ENCODE results near the gene OTUB2. TPM values are rescaled to one million over a fixed set of nuclear protein-coding genes. Genes with fewer than 3 reads are reported as not detected.

OTUB2 gene
- total and polyA plus RNA-seq, 2 of the 8 experiments (the other 6 are each of a cell fraction or from before 2014, with no cell fraction given), result 2.2 to 4.2 TPM

DNA sequence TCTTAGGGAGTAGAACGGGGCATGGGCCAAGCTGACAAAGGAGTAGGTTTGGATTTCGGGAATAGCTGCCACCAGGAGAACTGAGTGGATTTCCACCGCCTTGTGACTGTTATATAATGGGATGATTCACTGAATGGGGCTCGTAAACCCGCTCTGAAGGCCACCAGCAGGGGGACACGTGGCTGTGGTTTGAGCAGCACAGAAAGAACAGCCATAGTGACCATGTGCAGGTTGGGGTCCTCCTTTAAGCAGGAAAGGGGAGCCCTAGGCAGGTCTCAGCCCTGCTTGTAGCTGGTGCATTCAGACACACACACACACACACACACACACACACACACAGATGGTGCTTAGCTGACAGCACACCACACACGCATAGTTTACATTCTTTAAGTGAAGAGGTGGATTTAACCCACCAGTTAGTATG, 41.1 kb upstream of the OTUB2 start:
- Histone ChIP-seq H3K14ac (ENCODE audit: insufficient read length) (no peak overlapping the region), H2BK120ac (replicated peaks; ENCODE audit: low read depth, low read length) (no peak overlapping the region), H2BK5ac (ENCODE audit: low read depth, low read length) (peak overlapping the region; percentile 66; the same call in 1 of the 2 replicates), H2BK15ac (ENCODE audit: low read length) (no peak overlapping the region), H3K4me2 (ENCODE audit: insufficient read depth in 1 of 2, low read depth in 2 of 2, low read length in 2 of 2) (no peak overlapping the region), H3K79me2 (ENCODE audit: control insufficient read depth in 1 of 2, insufficient read depth in 2 of 2, low read length in 2 of 2) (no peaks in the 10 kb centered on the region), H2BK20ac (ENCODE audit: low read length) (peak overlapping the region; percentile 61; the same call in 1 of the 2 replicates), H3K23me2 (ENCODE audit: low read depth, low read length) (peaks cover 3% of the 10 kb centered on the region; the same call in 1 of the 2 replicates), H3K36me3 (ENCODE audit: control insufficient read depth in 2 of 4, insufficient read depth in 4 of 4, low read length in 3 of 4) (no peaks in the 10 kb centered on the region), H2BK12ac (ENCODE audit: low read depth, low read length) (peak overlapping the region; percentile 80; the same call in 1 of the 2 replicates), H3K18ac (ENCODE audit: extremely low read depth, low read length) (no peak overlapping the region; the same call in 1 of the 2 replicates), H3K23ac (ENCODE audit: insufficient read length) (no peak overlapping the region), H3K56ac (replicated peaks; ENCODE audit: insufficient read length, low read depth, low read length) (no peak overlapping the region), H4K5ac (ENCODE audit: insufficient read length, low read depth, low read length) (no peak overlapping the region), H2AFZ (ENCODE audit: low read length) (0 out of 2 replicates have a peak overlapping the region, but pooled peaks have one; percentile 70), H4K20me1 (replicated peaks in 1 of 2; ENCODE audit: control insufficient read depth in 1 of 2, insufficient read depth in 2 of 2, low read length in 2 of 2) (no peaks in the 10 kb centered on the region), H2AK5ac (ENCODE audit: low read depth, low read length) (peak overlapping the region; percentile 39; the same call in 1 of the 2 replicates), H3K79me1 (ENCODE audit: low read depth, low read length) (no peaks in the 10 kb centered on the region), H3K4me1 (replicated peaks in 1 of 4; ENCODE audit: control insufficient read depth in 3 of 4, insufficient read depth in 4 of 4, low read length in 3 of 4) (peaks cover 0 to 14% (median 8%) of the 10 kb centered on the region in 4 experiments; a peak in 4 of 7 replicates), H3K27ac (ENCODE audit: low read depth, low read length) (no peak overlapping the region), H3K27me3 (replicated peaks in 1 of 4; ENCODE audit: control insufficient read depth in 3 of 4, extremely low read depth in 1 of 4, insufficient read depth in 3 of 4, low read length in 3 of 4) (no peaks in the 10 kb centered on the region; a peak in 1 of 7 replicates), H4K91ac (replicated peaks; ENCODE audit: insufficient read length, low read length) (peak overlapping the region; percentile 72), H3K9me3 (ENCODE audit: insufficient read depth in 2 of 2, low read depth in 1 of 2, low read length in 1 of 2) (no peaks in the 10 kb centered on the region), H3K9ac (replicated peaks in 1 of 4; ENCODE audit: extremely low read depth in 1 of 4, low read depth in 3 of 4, low read length in 3 of 4) (no peak overlapping the region), H4K8ac (ENCODE audit: extremely low read depth, insufficient read depth, low read length) (0 out of 2 replicates have a peak overlapping the region, but pooled peaks have one; percentile 5), H3K4ac (replicated peaks; ENCODE audit: insufficient read length, low read depth, low read length) (no peak overlapping the region), H3K4me3 (ENCODE audit: extremely low read depth in 1 of 4, insufficient read depth in 2 of 4, low read depth in 3 of 4, low read length in 4 of 4) (no peak overlapping the region)
- WGBS, 2 experiments (ENCODE audit: extremely low coverage in 1 of 2, insufficient coverage in 1 of 2, insufficient read length in 1 of 2, insufficient replicate concordance in 2 of 2, low coverage in 1 of 2, low lambda C conversion rate in 2 of 2, missing lambda C conversion rate in 1 of 2), result 62% methylated on average over 7 of the region's 7 CpGs; no CpG with 5 or more reads in 1 of the 2 experiments
- CTCF ChIA-PET (ENCODE audit: partially characterized antibody), result interaction anchor here (0.5 to 7.6 kb wide), 20 partner anchors 7 to 1683 kb away, joined by 3 to 108 read pairs (median 4); partner anchors contain the start of genes ASB2, CCDC197 and OTUB2
- TF ChIP-seq, protein P1, sequence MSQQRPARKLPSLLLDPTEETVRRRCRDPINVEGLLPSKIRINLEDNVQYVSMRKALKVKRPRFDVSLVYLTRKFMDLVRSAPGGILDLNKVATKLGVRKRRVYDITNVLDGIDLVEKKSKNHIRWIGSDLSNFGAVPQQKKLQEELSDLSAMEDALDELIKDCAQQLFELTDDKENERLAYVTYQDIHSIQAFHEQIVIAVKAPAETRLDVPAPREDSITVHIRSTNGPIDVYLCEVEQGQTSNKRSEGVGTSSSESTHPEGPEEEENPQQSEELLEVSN (IDR thresholded peaks at IDR 0.05), result peak; percentile 67
- TF ChIP-seq, protein P2, sequence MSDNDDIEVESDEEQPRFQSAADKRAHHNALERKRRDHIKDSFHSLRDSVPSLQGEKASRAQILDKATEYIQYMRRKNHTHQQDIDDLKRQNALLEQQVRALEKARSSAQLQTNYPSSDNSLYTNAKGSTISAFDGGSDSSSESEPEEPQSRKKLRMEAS (IDR thresholded peaks at IDR 0.05), result peak; percentile 91
- no peak for TF ChIP-seq GABPA (IDR thresholded peaks at IDR 0.05; ENCODE audit: borderline replicate concordance, insufficient read depth, low read length)
- TF ChIP-seq, protein P3, sequence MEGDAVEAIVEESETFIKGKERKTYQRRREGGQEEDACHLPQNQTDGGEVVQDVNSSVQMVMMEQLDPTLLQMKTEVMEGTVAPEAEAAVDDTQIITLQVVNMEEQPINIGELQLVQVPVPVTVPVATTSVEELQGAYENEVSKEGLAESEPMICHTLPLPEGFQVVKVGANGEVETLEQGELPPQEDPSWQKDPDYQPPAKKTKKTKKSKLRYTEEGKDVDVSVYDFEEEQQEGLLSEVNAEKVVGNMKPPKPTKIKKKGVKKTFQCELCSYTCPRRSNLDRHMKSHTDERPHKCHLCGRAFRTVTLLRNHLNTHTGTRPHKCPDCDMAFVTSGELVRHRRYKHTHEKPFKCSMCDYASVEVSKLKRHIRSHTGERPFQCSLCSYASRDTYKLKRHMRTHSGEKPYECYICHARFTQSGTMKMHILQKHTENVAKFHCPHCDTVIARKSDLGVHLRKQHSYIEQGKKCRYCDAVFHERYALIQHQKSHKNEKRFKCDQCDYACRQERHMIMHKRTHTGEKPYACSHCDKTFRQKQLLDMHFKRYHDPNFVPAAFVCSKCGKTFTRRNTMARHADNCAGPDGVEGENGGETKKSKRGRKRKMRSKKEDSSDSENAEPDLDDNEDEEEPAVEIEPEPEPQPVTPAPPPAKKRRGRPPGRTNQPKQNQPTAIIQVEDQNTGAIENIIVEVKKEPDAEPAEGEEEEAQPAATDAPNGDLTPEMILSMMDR (IDR thresholded peaks at IDR 0.05; ENCODE audit: control extremely low read depth in 1 of 3, insufficient read depth in 1 of 3, low read depth in 1 of 3, low read length in 3 of 3), result peak; percentile 50 to 64 (median 62)
- no peak for TF ChIP-seq SRF (IDR thresholded peaks at IDR 0.05; ENCODE audit: low read depth, low read length)
- TF ChIP-seq RAD21 (IDR thresholded peaks at IDR 0.05 in 1 of 2, conservative IDR thresholded peaks at IDR 0.05 in 1 of 2; ENCODE audit: low read depth in 2 of 2, low read length in 2 of 2), result peak; percentile 11 to 50; a peak in 2 of 4 replicates
- TF ChIP-seq YY1 (IDR thresholded peaks at IDR 0.05; ENCODE audit: low read depth, low read length), result 0 out of 2 replicates have a peak, but pooled peaks have one; percentile 52
- POLR2A ChIA-PET (ENCODE audit: partially characterized antibody), result interaction anchor here (0.7 kb wide), 1 partner anchor 1615 kb away, joined by 3 read pairs; no protein-coding TSS in a partner anchor
- FAIRE-seq (peak; percentile 58), DNase-seq (ENCODE audit: low read depth in 1 of 2, low spot score in 2 of 2) (peak in 1 of 2 experiments; percentile 65)

Measured in H1 (cell line).